DND-41 (cell line): ENCODE results near the gene FASTK.
A peak's percentile ranks its signal among the peaks of the same experiment; 100 is the strongest.
"Not testable (repeated sequence)": the region's sequence is repeated elsewhere in the genome, so short reads cannot be mapped to it uniquely, and the experiment has no call there.

Source experiments
- ATAC-seq: fragments of 200-7000 bp; cut with Tn5 transposase; 3 replicates; pipeline ENCODE4 v1.9.1; 2021; ENCODE audit warnings: low read depth; ENCODE audit not compliant: insufficient read depth
- DNase-seq: peaks from one replicate; pipeline ENCODE4 v3.0.0-alpha.2; 2020
- H2AFZ ChIP-seq: 2 replicates; pipeline ENCODE4 v1.6.0; 2012; ENCODE audit warnings: low read depth, low read length
- H3K27ac ChIP-seq: 2 replicates; pipeline ENCODE4 v1.5.1; 2012; ENCODE audit warnings: low read length, inconsistent platforms
- H3K27me3 ChIP-seq: fragments of 200-600 bp; sonication (generic); 2 replicates; pipeline ENCODE4 v1.6.0; 2012; ENCODE audit warnings: low read length, mild to moderate bottlenecking, inconsistent platforms; ENCODE audit not compliant: insufficient read depth, poor library complexity
- H3K36me3 ChIP-seq: 2 replicates; pipeline ENCODE4 v1.5.1; 2012; ENCODE audit warnings: low read length, inconsistent platforms; ENCODE audit not compliant: insufficient read depth
- H3K4me1 ChIP-seq: 2 replicates; pipeline ENCODE4 v1.5.1; 2012; ENCODE audit warnings: mild to moderate bottlenecking, low read length; ENCODE audit not compliant: insufficient read depth
- H3K4me2 ChIP-seq: 2 replicates; pipeline ENCODE4 v1.6.0; 2012; ENCODE audit warnings: mild to moderate bottlenecking, moderate library complexity, low read length, inconsistent platforms; ENCODE audit not compliant: insufficient read depth
- H3K4me3 ChIP-seq, 2 experiments: fragments of 200-600 bp in 1 of 2; shearing (Covaris generic) in 1 of 2; 2 replicates each; pipeline ENCODE4 v1.5.1; 2012 to 2016; ENCODE audit warnings: inconsistent platforms in 2 of 2, low read length in 2 of 2, mild to moderate bottlenecking in 2 of 2, low read depth in 1 of 2, moderate library complexity in 1 of 2
- H3K79me2 ChIP-seq: 2 replicates; pipeline ENCODE4 v1.6.0; 2012; ENCODE audit warnings: low read length, inconsistent platforms; ENCODE audit not compliant: insufficient read depth
- H3K9ac ChIP-seq: 2 replicates; pipeline ENCODE4 v1.6.0; 2012; ENCODE audit warnings: low read depth, mild to moderate bottlenecking, inconsistent platforms, low read length, moderate library complexity
- H3K9me3 ChIP-seq: 2 replicates; pipeline ENCODE4 v1.5.1; 2012; ENCODE audit warnings: low read length, moderate library complexity, mild to moderate bottlenecking, inconsistent platforms; ENCODE audit not compliant: insufficient read depth, severe bottlenecking
- H4K20me1 ChIP-seq: 2 replicates; pipeline ENCODE4 v1.6.0; 2012; ENCODE audit warnings: low read length; ENCODE audit not compliant: insufficient read depth
- CTCF ChIP-seq: IDR thresholded peaks from 2 replicates; pipeline ENCODE4 v1.5.1; 2012; ENCODE audit warnings: borderline replicate concordance, low read length, moderate library complexity, mild to moderate bottlenecking; ENCODE audit not compliant: poor library complexity, severe bottlenecking; ENCODE audit errors: extremely low read depth
- EZH2 ChIP-seq: IDR thresholded peaks from 3 replicates; pipeline ENCODE4 v1.6.1; 2012; ENCODE audit warnings: borderline replicate concordance, low read depth, mild to moderate bottlenecking, moderate library complexity, low read length, inconsistent platforms; ENCODE audit not compliant: severe bottlenecking

The FASTK gene

GRCh38 chr7:151028948-151029501 is 51.6 kb downstream of the FASTK start:
- Histone ChIP-seq H4K20me1 (0 out of 2 replicates have a peak, but pooled peaks cover 9% of the 10 kb centered on the region), H3K4me3 (peak overlapping the region; percentile 54 to 69), H3K36me3 (peaks cover 18% of the 10 kb centered on the region), H2AFZ (peak overlapping the region; percentile 86), H3K9me3 (no peaks in the 10 kb centered on the region), H3K4me2 (peak overlapping the region; percentile 80), H3K9ac (peak overlapping the region; percentile 63), H3K79me2 (peaks cover 27% of the 10 kb centered on the region), H3K27ac (peak overlapping the region; percentile 64), H3K27me3 (peaks cover 3% of the 10 kb centered on the region), H3K4me1 (peaks cover 24% of the 10 kb centered on the region)
- ATAC-seq, result no peak
- TF ChIP-seq EZH2, result no peak
- no peak for TF ChIP-seq CTCF
- no peak for DNase-seq

GRCh38 chr7:151028131-151028947 is 52.3 kb downstream of the FASTK start, which contains the start of gene ABCB8:
ABCB8 (plus strand) TSS chr7:151028450; CDS start chr7:151028516, 66 bp downstream.
- peak within 1 kb of the TSS; percentile 91 for H2AFZ ChIP-seq
- H3K4me2 ChIP-seq, result peak within 1 kb of the TSS; percentile 80
- peak within 1 kb of the TSS; percentile 63 for H3K9ac ChIP-seq
- H3K79me2 ChIP-seq, result peaks cover 27% of the 10 kb centered on the region
- peaks cover 24% of the 10 kb centered on the region for H3K4me1 ChIP-seq
- 0 out of 2 replicates have a peak, but pooled peaks cover 5% of the 10 kb centered on the region for H4K20me1 ChIP-seq
- peak within 1 kb of the TSS; percentile 70 for H3K27ac ChIP-seq
- peak within 1 kb of the TSS; percentile 54 to 69 for H3K4me3 ChIP-seq
- TF ChIP-seq EZH2, result no peak
- TF ChIP-seq CTCF, result peak; percentile 51
- H3K9me3 ChIP-seq, result no peaks in the 10 kb centered on the region
- H3K27me3 ChIP-seq, result peaks cover 3% of the 10 kb centered on the region
- ATAC-seq (peak; percentile 97), DNase-seq (peak; percentile 99)
- H3K36me3 ChIP-seq, result peaks cover 12% of the 10 kb centered on the region

GRCh38 chr7:151027728-151028130 is 52.9 kb downstream of the FASTK start:
- Histone ChIP-seq H3K27ac (peak overlapping the region; percentile 70), H2AFZ (peak overlapping the region; percentile 91), H3K4me3 (peak overlapping the region; percentile 54 to 69; a peak in 3 of 4 replicates), H3K4me2 (peak overlapping the region; percentile 80), H3K4me1 (peaks cover 24% of the 10 kb centered on the region), H3K79me2 (peaks cover 27% of the 10 kb centered on the region), H3K9ac (peak overlapping the region; percentile 63)
- not testable (repeated sequence) for DNase-seq, ATAC-seq, H3K27me3 ChIP-seq, H4K20me1 ChIP-seq, H3K36me3 ChIP-seq, H3K9me3 ChIP-seq

GRCh38 chr7:151026771-151027727 is 53.6 kb downstream of the FASTK start:
- H2AFZ ChIP-seq, result 0 out of 2 replicates have a peak overlapping the region, but pooled peaks have one; percentile 55
- peak overlapping the region; percentile 63; the same call in 1 of the 2 replicates for H3K9ac ChIP-seq
- H3K4me3 ChIP-seq, result peak overlapping the region in 1 of 2 experiments; percentile 69; a peak in 2 of 4 replicates

More at GRCh38 chr7:151026771-151027727, 53.6 kb downstream of the FASTK start:
- ATAC-seq, H3K27me3 ChIP-seq, H4K20me1 ChIP-seq, H3K9me3 ChIP-seq, DNase-seq, H3K36me3 ChIP-seq, H3K27ac ChIP-seq: not testable (repeated sequence)
- peaks cover 24% of the 10 kb centered on the region for H3K4me1 ChIP-seq
- H3K79me2 ChIP-seq, result peaks cover 25% of the 10 kb centered on the region
- H3K4me2 ChIP-seq, result peak overlapping the region; percentile 80
